KMS-11 (cell line): ENCODE measurements around the gene NEDD4L.

Source experiments
- H2AFZ ChIP-seq: fragments of 200-600 bp; sonication (generic); 2 replicates; pipeline ENCODE4 v1.6.1; 2016; ENCODE audit warnings: antibody characterized with exemption, mixed run types, low read depth
- H3K27ac ChIP-seq: fragments of 200-600 bp; sonication (generic); 2 replicates; pipeline ENCODE4 v1.6.1; 2016; ENCODE audit warnings: mild to moderate bottlenecking, mixed run types
- H3K27me3 ChIP-seq: fragments of 200-600 bp; sonication (generic); 2 replicates; pipeline ENCODE4 v1.6.1; 2017; ENCODE audit warnings: mild to moderate bottlenecking, low read depth, mixed run types, moderate library complexity; ENCODE audit not compliant: insufficient read depth
- H3K36me3 ChIP-seq: fragments of 200-600 bp; sonication (generic); 2 replicates; pipeline ENCODE4 v1.6.1; 2017; ENCODE audit warnings: mild to moderate bottlenecking, mixed run types; ENCODE audit not compliant: insufficient read depth
- H3K4me1 ChIP-seq: fragments of 200-600 bp; sonication (generic); 2 replicates; pipeline ENCODE4 v1.6.1; 2016; ENCODE audit warnings: mild to moderate bottlenecking, low read depth, mixed run types; ENCODE audit not compliant: poor library complexity, severe bottlenecking
- H3K4me2 ChIP-seq: fragments of 200-600 bp; sonication (generic); 2 replicates; pipeline ENCODE4 v1.7.0; 2016; ENCODE audit warnings: mild to moderate bottlenecking, mixed run types
- H3K4me3 ChIP-seq: fragments of 200-600 bp; sonication (generic); IDR thresholded peaks from 2 replicates; pipeline ENCODE4 v1.6.1; 2017; ENCODE audit warnings: low read depth, low read length, mixed read lengths; ENCODE audit not compliant: insufficient read depth
- H3K79me2 ChIP-seq: fragments of 200-600 bp; sonication (generic); 2 replicates; pipeline ENCODE4 v1.6.1; 2016; ENCODE audit warnings: low read depth, mixed run types; ENCODE audit not compliant: insufficient read depth
- H3K9ac ChIP-seq: fragments of 200-600 bp; sonication (generic); 2 replicates; pipeline ENCODE4 v1.6.1; 2016; ENCODE audit warnings: mild to moderate bottlenecking, mixed run types
- H4K20me1 ChIP-seq: fragments of 200-600 bp; sonication (generic); 2 replicates; pipeline ENCODE4 v1.6.1; 2016; ENCODE audit warnings: mild to moderate bottlenecking, mixed run types; ENCODE audit not compliant: insufficient read depth
- CTCF ChIP-seq: fragments of 200-600 bp; sonication (generic); conservative IDR thresholded peaks from 2 replicates; pipeline ENCODE4 v1.6.1; 2017; ENCODE audit warnings: low read depth, mild to moderate bottlenecking, antibody characterized with exemption, low read length, moderate library complexity, mixed read lengths

The NEDD4L gene

GRCh38 chr18:58097907-58098166 is 53.8 kb downstream of the NEDD4L start:
- Histone ChIP-seq H3K4me3 (no peak overlapping the region), H3K36me3 (no peaks in the 10 kb centered on the region), H3K4me1 (peaks cover 58% of the 10 kb centered on the region), H3K4me2 (peak overlapping the region; percentile 3; the same call in 1 of the 2 replicates), H4K20me1 (no peaks in the 10 kb centered on the region), H3K27me3 (no peaks in the 10 kb centered on the region), H3K9ac (no peak overlapping the region), H3K79me2 (no peaks in the 10 kb centered on the region), H3K27ac (no peak overlapping the region), H2AFZ (no peak overlapping the region)
- no peak for TF ChIP-seq CTCF

DNA sequence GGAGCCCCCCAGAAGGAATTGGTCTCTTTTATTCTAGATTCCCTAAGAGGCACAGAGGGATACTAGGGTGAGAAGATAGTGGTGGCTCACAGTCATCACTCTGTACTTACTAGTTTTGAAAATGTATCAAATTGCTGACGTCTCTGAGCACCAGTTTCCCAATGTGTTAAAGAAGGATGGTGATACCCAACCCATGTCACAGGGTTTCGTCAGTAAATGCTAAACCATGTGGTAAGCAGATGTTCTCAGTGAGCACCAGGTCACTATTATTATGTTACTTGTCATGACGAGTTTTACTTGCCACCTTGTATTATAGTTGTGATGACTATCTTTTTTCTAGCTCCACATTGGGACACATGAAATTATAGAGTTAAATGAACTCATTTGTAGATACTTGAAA is 54.7 kb downstream of the NEDD4L start:
- Histone ChIP-seq H3K27me3 (no peaks in the 10 kb centered on the region), H3K27ac (peak overlapping the region; percentile 79; the same call in 1 of the 2 replicates), H2AFZ (no peak overlapping the region), H3K4me1 (peaks cover 67% of the 10 kb centered on the region), H3K79me2 (no peaks in the 10 kb centered on the region), H3K4me3 (no peak overlapping the region), H4K20me1 (no peaks in the 10 kb centered on the region), H3K36me3 (no peaks in the 10 kb centered on the region), H3K9ac (no peak overlapping the region), H3K4me2 (peak overlapping the region; percentile 49; the same call in 1 of the 2 replicates)
- TF ChIP-seq CTCF: no peak

DNA sequence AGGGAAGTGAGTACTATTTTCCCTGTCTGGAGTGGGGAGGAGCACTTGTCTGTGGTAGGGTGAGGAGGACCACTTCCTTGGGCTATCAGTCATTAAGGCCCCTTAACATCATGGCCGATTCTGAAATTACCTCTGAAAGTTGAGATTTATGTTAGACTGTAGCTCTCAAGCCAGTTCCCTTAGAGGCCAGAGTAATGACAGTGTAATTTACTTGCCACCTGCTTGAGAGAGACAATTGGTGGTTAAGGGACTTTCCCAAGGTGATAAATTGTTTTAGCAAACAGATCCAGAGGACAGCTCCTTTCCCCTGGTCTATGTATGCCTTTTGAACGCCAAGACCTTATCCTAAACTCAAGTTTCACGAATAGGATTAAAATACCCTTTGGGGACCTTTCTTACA is 56.1 kb downstream of the NEDD4L start:
- Histone ChIP-seq H3K4me1 (peaks cover 73% of the 10 kb centered on the region), H3K27ac (peak overlapping the region; percentile 79), H3K79me2 (no peaks in the 10 kb centered on the region), H2AFZ (peak overlapping the region; percentile 11; the same call in 1 of the 2 replicates), H3K27me3 (no peaks in the 10 kb centered on the region), H4K20me1 (no peaks in the 10 kb centered on the region), H3K9ac (peak overlapping the region; percentile 33; the same call in 1 of the 2 replicates), H3K4me3 (no peak overlapping the region), H3K36me3 (no peaks in the 10 kb centered on the region), H3K4me2 (peak overlapping the region; percentile 49)
- no peak for TF ChIP-seq CTCF

DNA sequence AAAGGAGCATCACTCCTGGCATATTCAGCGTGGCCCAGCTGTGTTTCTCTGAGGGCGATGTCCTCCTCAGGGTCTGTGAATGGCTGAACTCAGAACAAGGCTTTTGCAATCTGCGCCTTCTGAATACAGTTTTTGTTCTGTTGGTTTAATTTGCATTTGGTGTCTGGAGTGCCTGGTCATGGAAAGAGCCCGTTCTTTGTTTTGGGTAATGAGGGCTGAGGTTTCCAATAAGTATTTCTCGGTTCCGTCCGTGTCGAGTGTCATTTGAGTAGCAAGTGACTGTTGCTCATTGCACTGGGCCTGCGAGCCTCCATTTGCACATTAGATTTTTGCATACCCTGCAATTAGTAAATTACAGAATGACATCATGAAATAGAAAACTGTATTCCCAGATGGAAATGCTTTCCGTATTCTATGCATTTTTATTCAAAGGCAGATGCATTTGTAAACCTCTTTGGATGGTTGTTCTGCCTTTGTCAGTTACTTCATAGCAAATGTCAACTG is 57.3 kb downstream of the NEDD4L start:
- Histone ChIP-seq H3K27me3 (no peaks in the 10 kb centered on the region), H4K20me1 (no peaks in the 10 kb centered on the region), H3K4me1 (peaks cover 73% of the 10 kb centered on the region), H3K9ac (no peak overlapping the region; the same call in 1 of the 2 replicates), H3K79me2 (no peaks in the 10 kb centered on the region), H3K27ac (peak overlapping the region; percentile 79), H3K36me3 (no peaks in the 10 kb centered on the region), H3K4me3 (no peak overlapping the region), H3K4me2 (peak overlapping the region; percentile 49; the same call in 1 of the 2 replicates), H2AFZ (no peak overlapping the region)
- no peak for TF ChIP-seq CTCF
